ENCODE results near the gene CES3.

The CES3 gene

DNA sequence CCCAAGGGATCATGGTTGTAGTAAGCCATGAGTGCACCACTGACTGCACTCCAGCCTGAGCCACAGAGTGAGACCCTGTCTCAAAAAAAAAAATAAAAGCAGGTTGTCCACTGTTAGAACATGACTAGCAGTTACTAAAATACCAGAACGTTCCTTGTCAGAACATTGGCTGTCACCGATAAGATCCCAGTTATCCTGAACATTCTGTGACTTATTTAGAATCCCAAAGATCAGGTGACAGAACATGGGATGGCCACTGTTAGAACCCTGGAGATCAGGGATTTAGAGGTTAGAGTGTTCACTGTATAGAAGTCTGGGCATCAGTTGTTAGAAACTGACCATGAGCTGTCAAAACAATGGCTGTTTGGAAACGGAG is 35.9 kb downstream of the CES3 start:
- H3K4me3 ChIP-seq (ENCODE audit: low read depth in 1 of 5, low read length in 5 of 5) = no peak overlapping the region
- no peak overlapping the region for H3K27ac ChIP-seq (ENCODE audit: low read depth, low read length)
- H3K9me3 ChIP-seq (ENCODE audit: control insufficient read depth in 5 of 5, low read length in 5 of 5) = no peaks in the 10 kb centered on the region
- H3K27me3 ChIP-seq (ENCODE audit: control insufficient read depth in 5 of 5, insufficient read depth in 4 of 5, low read length in 5 of 5) = peaks cover 0 to 5% (median 2%) of the 10 kb centered on the region in 5 donors
- no peaks in the 10 kb centered on the region for H3K36me3 ChIP-seq (ENCODE audit: control insufficient read depth in 5 of 5, insufficient read depth in 5 of 5, low read length in 5 of 5)
- peaks cover 0 to 25% (median 20%) of the 10 kb centered on the region in 5 donors for H3K4me1 ChIP-seq (ENCODE audit: control insufficient read depth in 5 of 5, insufficient read depth in 5 of 5, low read length in 5 of 5)
- H3K9ac ChIP-seq (ENCODE audit: low read length in 5 of 5) = no peak overlapping the region

DNA sequence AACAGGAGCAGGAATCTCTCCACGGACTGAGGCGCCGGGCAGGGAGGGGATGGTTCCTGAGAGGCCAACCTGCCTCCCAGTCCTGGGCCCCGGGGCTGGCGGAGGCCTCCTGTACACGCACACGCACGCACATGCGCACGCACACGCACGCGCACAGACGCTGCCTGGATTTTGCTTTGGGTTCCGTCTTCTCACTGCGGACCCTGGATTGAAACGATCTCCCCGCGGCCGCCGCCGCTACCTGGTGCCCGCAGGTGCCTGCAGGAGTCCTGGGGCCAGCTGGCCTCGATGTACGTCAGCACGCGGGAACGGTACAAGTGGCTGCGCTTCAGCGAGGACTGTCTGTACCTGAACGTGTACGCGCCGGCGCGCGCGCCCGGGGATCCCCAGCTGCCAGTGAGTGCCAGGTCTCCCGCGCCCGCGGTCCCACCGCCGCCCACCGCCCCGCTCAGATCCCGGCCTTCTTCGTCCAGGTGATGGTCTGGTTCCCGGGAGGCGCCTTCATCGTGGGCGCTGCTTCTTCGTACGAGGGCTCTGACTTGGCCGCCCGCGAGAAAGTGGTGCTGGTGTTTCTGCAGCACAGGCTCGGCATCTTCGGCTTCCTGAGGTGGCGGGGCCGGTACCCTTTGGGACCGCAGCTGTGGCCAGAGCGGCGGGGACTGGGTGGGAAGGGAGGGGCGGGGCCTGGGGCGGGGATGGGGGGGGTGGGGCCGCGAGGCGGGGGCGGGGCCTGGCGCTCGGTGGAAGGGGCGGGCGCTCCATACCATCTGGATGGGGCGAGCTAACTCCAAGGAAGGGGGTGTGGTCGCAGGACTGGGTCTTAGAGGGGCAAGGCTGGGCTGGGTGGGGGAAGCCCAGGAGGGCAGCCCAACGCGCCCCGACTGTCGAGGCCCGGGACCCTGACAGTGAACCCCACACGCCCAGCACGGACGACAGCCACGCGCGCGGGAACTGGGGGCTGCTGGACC is 39.6 kb downstream of the CES3 start:
- peaks cover 0 to 6% (median 0%) of the 10 kb centered on the region in 5 donors for H3K36me3 ChIP-seq (ENCODE audit: control insufficient read depth in 5 of 5, insufficient read depth in 5 of 5, low read length in 5 of 5)
- H3K9me3 ChIP-seq (ENCODE audit: control insufficient read depth in 5 of 5, low read length in 5 of 5) = no peaks in the 10 kb centered on the region
- H3K4me1 ChIP-seq (ENCODE audit: control insufficient read depth in 5 of 5, insufficient read depth in 5 of 5, low read length in 5 of 5) = peaks cover 0 to 25% (median 20%) of the 10 kb centered on the region in 5 donors
- H3K4me3 ChIP-seq (ENCODE audit: low read depth in 1 of 5, low read length in 5 of 5) = peak overlapping the region in 4 of 5 donors; percentile 62 to 74 (median 67)
- peak overlapping the region in 3 of 5 donors; percentile 22 to 60 (median 59) for H3K9ac ChIP-seq (ENCODE audit: low read length in 5 of 5)
- peaks cover 0 to 6% (median 2%) of the 10 kb centered on the region in 5 donors for H3K27me3 ChIP-seq (ENCODE audit: control insufficient read depth in 5 of 5, insufficient read depth in 4 of 5, low read length in 5 of 5)
- no peak overlapping the region for H3K27ac ChIP-seq (ENCODE audit: low read depth, low read length)

DNA sequence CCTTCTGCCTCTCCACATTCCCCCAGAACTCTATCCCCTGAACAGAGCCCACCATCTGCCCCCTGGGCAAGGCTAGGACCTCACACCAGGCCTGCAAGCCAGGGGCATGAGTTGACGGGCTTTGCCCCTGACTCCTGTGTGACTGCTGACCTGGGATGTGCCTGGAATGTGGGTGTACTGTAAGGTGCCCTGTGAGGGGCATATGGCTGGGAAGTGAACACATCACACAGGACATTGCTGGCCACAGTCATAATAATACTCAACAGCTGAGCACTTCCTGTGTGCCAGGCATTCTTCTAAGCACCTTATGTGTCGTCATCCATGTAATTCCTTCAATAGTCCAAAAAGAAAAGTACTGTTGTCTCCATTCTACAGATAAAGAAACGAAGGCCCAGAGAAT is 40.7 kb downstream of the CES3 start:
- Histone ChIP-seq H3K9ac (ENCODE audit: low read length in 5 of 5) (no peak overlapping the region), H3K4me1 (ENCODE audit: control insufficient read depth in 5 of 5, insufficient read depth in 5 of 5, low read length in 5 of 5) (peaks cover 0 to 18% (median 14%) of the 10 kb centered on the region in 5 donors), H3K9me3 (ENCODE audit: control insufficient read depth in 5 of 5, low read length in 5 of 5) (no peaks in the 10 kb centered on the region), H3K27me3 (ENCODE audit: control insufficient read depth in 5 of 5, insufficient read depth in 4 of 5, low read length in 5 of 5) (peaks cover 0 to 6% (median 2%) of the 10 kb centered on the region in 5 donors), H3K36me3 (ENCODE audit: control insufficient read depth in 5 of 5, insufficient read depth in 5 of 5, low read length in 5 of 5) (peaks cover 0 to 6% (median 0%) of the 10 kb centered on the region in 5 donors), H3K27ac (ENCODE audit: low read depth, low read length) (no peak overlapping the region), H3K4me3 (ENCODE audit: low read depth in 1 of 5, low read length in 5 of 5) (no peak overlapping the region)

DNA sequence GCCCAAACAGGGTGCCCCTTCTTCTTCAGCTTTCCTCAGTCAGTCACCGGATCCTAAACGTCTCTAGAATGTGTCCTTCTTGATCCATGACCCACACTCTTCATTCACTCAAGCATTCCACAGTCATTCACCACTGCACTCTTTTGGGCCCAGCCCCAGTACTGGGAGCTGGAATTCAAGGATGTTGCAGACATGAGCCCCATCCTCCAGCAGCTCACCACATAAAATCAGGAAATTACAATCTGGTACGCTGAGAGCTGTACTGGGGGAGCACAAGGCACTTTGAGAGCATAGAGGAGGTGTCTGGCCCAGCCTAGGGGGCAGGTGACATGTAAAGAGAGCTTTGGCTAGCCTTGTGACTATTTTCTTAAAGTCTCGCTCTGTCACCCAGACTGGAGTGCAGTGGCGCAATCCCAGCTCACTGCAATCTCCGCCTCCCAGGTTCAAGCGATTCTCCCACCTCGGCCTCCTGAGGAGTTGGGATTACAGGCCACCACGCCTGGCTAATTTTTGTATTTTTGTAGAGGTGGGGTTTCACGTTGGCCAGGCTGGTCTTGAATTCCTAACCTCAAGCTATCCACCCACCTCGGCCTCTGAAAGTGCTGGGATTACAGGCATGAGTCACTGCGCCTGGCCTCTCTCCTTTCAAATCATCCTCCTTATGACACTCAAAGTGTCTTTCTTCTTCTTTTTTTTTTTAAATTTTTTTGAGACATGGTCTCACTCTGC is 46.0 kb downstream of the CES3 start:
- Histone ChIP-seq H3K27ac (ENCODE audit: low read depth, low read length) (no peak overlapping the region), H3K4me3 (ENCODE audit: low read depth in 1 of 5, low read length in 5 of 5) (no peak overlapping the region)

DNA sequence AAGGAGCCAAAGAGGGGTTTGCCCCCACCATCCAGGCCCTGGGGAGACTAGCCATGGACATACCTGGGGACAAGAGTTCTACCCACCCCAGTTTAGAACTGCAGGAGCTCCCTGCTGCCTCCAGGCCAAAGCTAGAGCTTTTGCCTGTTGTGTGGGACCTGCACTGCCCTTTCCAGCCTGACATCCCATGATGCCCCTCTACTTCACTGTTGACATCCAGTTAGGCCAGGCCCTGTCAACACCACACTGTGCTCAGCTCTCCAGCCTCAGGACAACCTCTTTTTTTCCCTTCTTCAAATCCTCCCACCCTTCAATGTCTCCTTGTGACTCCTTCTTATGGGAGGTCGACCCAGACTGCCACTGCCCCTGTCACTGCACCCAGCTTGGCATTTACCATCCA is 48.1 kb downstream of the CES3 start:
- no peaks in the 10 kb centered on the region for H3K9me3 ChIP-seq (ENCODE audit: control insufficient read depth in 5 of 5, low read length in 5 of 5)
- peaks cover 0 to 3% (median 0%) of the 10 kb centered on the region in 5 donors for H3K27me3 ChIP-seq (ENCODE audit: control insufficient read depth in 5 of 5, insufficient read depth in 4 of 5, low read length in 5 of 5)
- no peak overlapping the region for H3K4me3 ChIP-seq (ENCODE audit: low read depth in 1 of 5, low read length in 5 of 5)
- no peak overlapping the region for H3K27ac ChIP-seq (ENCODE audit: low read depth, low read length)
- H3K9ac ChIP-seq (ENCODE audit: low read length in 5 of 5) = no peak overlapping the region
- peaks cover 0 to 13% (median 11%) of the 10 kb centered on the region in 5 donors for H3K4me1 ChIP-seq (ENCODE audit: control insufficient read depth in 5 of 5, insufficient read depth in 5 of 5, low read length in 5 of 5)
- peaks cover 0 to 3% (median 0%) of the 10 kb centered on the region in 5 donors for H3K36me3 ChIP-seq (ENCODE audit: control insufficient read depth in 5 of 5, insufficient read depth in 5 of 5, low read length in 5 of 5)

More for the DNA sequence above, 46.0 kb downstream of the CES3 start:
- Histone ChIP-seq H3K9ac (ENCODE audit: low read length in 5 of 5) (no peak overlapping the region), H3K4me1 (ENCODE audit: control insufficient read depth in 5 of 5, insufficient read depth in 5 of 5, low read length in 5 of 5) (no peaks in the 10 kb centered on the region), H3K36me3 (ENCODE audit: control insufficient read depth in 5 of 5, insufficient read depth in 5 of 5, low read length in 5 of 5) (peaks cover 0 to 6% (median 0%) of the 10 kb centered on the region in 5 donors), H3K9me3 (ENCODE audit: control insufficient read depth in 5 of 5, low read length in 5 of 5) (no peaks in the 10 kb centered on the region), H3K27me3 (ENCODE audit: control insufficient read depth in 5 of 5, insufficient read depth in 4 of 5, low read length in 5 of 5) (peaks cover 0 to 3% (median 0%) of the 10 kb centered on the region in 5 donors)

DNA sequence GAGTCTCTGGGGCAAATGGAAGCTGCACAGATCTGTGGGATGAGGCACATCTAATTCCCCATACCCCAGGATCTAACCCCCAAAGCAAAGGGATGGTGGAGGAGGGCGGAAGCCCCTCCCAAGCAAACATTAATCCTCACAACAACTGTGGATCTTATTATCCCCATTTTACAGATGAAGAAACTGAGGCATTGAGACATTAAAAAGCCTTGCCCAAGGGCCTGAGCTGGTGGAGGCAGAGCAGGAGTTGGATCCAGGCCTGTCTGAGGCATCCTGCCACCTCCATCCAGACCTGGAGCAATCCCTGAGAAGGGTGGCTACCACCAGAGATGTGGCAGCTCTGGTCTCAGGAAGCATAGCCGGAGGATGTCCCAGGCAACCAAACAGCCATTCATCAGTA is 50.2 kb downstream of the CES3 start:
- Histone ChIP-seq H3K9ac (ENCODE audit: low read length in 5 of 5) (no peak overlapping the region), H3K27me3 (ENCODE audit: control insufficient read depth in 5 of 5, insufficient read depth in 4 of 5, low read length in 5 of 5) (peaks cover 0 to 2% (median 0%) of the 10 kb centered on the region in 5 donors), H3K9me3 (ENCODE audit: control insufficient read depth in 5 of 5, low read length in 5 of 5) (no peaks in the 10 kb centered on the region), H3K4me1 (ENCODE audit: control insufficient read depth in 5 of 5, insufficient read depth in 5 of 5, low read length in 5 of 5) (peaks cover 0 to 21% (median 18%) of the 10 kb centered on the region in 5 donors), H3K36me3 (ENCODE audit: control insufficient read depth in 5 of 5, insufficient read depth in 5 of 5, low read length in 5 of 5) (no peaks in the 10 kb centered on the region), H3K27ac (ENCODE audit: low read depth, low read length) (no peak overlapping the region), H3K4me3 (ENCODE audit: low read depth in 1 of 5, low read length in 5 of 5) (no peak overlapping the region)

DNA sequence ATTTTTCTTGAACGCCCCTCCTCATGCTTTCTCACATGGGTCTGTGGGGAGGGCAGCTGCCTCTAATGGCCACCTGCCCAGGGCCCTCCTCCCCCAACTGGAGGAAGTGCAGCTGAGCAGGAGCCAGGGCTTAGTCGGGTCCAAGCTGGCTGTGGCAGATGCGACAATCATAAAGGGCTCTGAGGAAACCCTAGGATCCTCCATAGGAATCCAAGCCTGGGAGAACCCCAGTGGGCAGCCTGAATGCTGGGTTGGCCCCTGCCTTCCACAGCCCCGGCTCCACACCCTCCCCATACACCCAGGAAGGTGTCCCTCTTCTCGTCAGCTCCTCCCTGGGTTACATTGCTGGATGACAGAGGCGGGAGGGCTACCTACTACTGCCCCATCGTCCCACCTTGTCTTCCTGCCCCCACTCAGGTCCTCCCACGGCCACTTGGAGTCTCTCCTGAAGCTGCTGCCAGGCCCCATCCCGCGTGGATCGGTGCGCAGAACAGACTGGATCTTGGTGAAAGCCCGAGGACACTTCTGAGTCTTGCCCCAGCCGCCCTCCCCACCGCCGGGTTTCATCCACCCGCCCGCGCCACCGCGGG is 52.3 kb downstream of the CES3 start:
- Histone ChIP-seq H3K9me3 (ENCODE audit: control insufficient read depth in 5 of 5, low read length in 5 of 5) (no peaks in the 10 kb centered on the region), H3K36me3 (ENCODE audit: control insufficient read depth in 5 of 5, insufficient read depth in 5 of 5, low read length in 5 of 5) (no peaks in the 10 kb centered on the region), H3K4me1 (ENCODE audit: control insufficient read depth in 5 of 5, insufficient read depth in 5 of 5, low read length in 5 of 5) (peaks cover 0 to 21% (median 18%) of the 10 kb centered on the region in 5 donors), H3K27me3 (ENCODE audit: control insufficient read depth in 5 of 5, insufficient read depth in 4 of 5, low read length in 5 of 5) (peaks cover 0 to 2% (median 0%) of the 10 kb centered on the region in 5 donors), H3K4me3 (ENCODE audit: low read depth in 1 of 5, low read length in 5 of 5) (peak overlapping the region in 4 of 5 donors; percentile 48 to 70 (median 68)), H3K9ac (ENCODE audit: low read length in 5 of 5) (peak overlapping the region in 3 of 5 donors; percentile 17 to 62 (median 52)), H3K27ac (ENCODE audit: low read depth, low read length) (no peak overlapping the region)

DNA sequence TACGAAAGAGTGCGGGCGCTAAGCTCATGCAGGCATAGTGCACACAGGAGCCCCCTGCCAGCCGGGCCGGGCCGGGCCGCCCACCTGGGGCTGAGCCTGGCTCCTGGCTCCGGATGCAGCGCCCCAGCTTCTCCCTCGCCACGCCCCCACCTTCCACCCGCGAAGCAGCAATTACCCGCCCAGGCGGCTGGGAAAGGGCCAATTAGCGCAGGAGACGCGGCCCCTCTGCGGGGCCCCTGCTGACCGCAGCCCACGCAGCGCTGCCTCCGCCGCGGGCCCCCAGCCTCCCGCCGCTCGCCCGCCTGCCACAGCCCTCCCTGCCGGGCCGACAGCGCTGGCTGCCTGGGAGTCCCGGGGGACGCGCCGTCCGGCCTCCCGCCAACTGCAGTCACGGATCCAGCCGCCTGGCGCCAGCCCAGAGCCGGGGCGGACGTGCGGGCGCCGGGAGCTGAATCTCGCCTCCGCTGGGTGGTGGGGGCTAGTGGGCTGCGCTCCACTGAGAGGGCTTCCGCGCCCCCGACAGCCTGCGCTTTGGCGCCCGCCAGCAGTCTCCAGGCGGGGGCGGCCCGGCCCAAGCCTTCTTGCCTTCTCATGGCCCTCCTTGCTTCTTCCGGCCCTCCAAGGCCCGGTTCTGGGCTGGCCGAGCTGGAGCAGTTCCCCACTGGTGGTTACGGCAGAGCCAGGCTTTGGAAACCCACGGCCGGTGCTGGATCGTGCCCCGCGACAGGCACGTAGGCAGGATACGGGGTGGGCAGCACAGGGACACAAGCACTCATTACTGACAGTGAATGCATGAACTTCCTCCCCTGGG is 53.0 kb downstream of the CES3 start:
- H3K9ac ChIP-seq (ENCODE audit: low read length in 5 of 5) = peak overlapping the region in 4 of 5 donors; percentile 24 to 78 (median 54)
- no peaks in the 10 kb centered on the region for H3K36me3 ChIP-seq (ENCODE audit: control insufficient read depth in 5 of 5, insufficient read depth in 5 of 5, low read length in 5 of 5)
- peak overlapping the region; percentile 40 to 70 (median 68) for H3K4me3 ChIP-seq (ENCODE audit: low read depth in 1 of 5, low read length in 5 of 5)
- peaks cover 0 to 21% (median 18%) of the 10 kb centered on the region in 5 donors for H3K4me1 ChIP-seq (ENCODE audit: control insufficient read depth in 5 of 5, insufficient read depth in 5 of 5, low read length in 5 of 5)
- H3K9me3 ChIP-seq (ENCODE audit: control insufficient read depth in 5 of 5, low read length in 5 of 5) = no peaks in the 10 kb centered on the region
- peak overlapping the region; percentile 41 for H3K27ac ChIP-seq (ENCODE audit: low read depth, low read length)
- H3K27me3 ChIP-seq (ENCODE audit: control insufficient read depth in 5 of 5, insufficient read depth in 4 of 5, low read length in 5 of 5) = peaks cover 0 to 2% (median 0%) of the 10 kb centered on the region in 5 donors

Measured in subcutaneous abdominal adipose tissue (tissue), 5 donors.